ENCODE measurements around the gene TGDS. TPM values are rescaled to one million over a fixed set of nuclear protein-coding genes. Genes with fewer than 3 reads are reported as not detected.

TGDS gene
- total RNA-seq, 4 donors from 2014 or later, result 6.8 to 11.4 (median 10.4) TPM

GRCh38 chr13:94590744-94591143, 5.2 kb downstream of the TGDS start:
- Histone ChIP-seq H3K36me3 (peaks cover 0 to 37% of the 10 kb centered on the region in 2 donors), H3K4me3 (no peak overlapping the region), H3K4me1 (peaks cover 5 to 25% (median 14%) of the 10 kb centered on the region in 3 donors), H3K27ac (no peak overlapping the region), H3K9me3 (no peaks in the 10 kb centered on the region), H3K27me3 (no peaks in the 10 kb centered on the region)
- no peak for TF ChIP-seq POLR2A (IDR thresholded peaks at IDR 0.05)
- no peak for TF ChIP-seq POLR2AphosphoS5 (IDR thresholded peaks at IDR 0.05)
- TF ChIP-seq EP300 (IDR thresholded peaks at IDR 0.05), result no peak
- TF ChIP-seq CTCF (IDR thresholded peaks at IDR 0.05), result no peak
- 94% methylated on average over 3 of the region's 3 CpGs for WGBS, 2 donors (ENCODE audit: low coverage in 1 of 2)
- no peak for ATAC-seq

DNA sequence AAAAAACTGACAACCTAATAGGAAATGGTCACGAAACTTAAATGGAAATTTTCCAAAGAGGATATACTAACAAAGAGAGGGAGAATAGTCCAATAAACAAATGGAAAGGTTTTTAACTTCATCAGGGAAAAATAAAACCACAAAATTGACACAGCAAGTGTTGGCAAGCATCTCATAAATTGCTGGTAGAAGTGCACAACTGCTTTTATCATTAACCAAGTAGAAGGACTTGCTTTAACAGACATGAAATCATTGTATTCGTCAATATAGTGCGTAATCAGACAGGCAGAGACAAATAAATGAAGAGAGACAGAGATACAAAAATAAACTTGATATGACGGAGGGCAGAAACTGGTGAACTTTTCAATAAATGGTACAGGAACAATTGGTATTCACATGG, 7.4 kb downstream of the TGDS start:
- Histone ChIP-seq H3K4me3 (no peak overlapping the region), H3K27me3 (no peaks in the 10 kb centered on the region), H3K27ac (no peak overlapping the region), H3K36me3 (peaks cover 0 to 53% of the 10 kb centered on the region in 2 donors), H3K4me1 (peaks cover 0 to 6% (median 0%) of the 10 kb centered on the region in 3 donors), H3K9me3 (no peaks in the 10 kb centered on the region)
- no peak for ATAC-seq
- TF ChIP-seq CTCF (IDR thresholded peaks at IDR 0.05), result no peak
- no peak for TF ChIP-seq POLR2AphosphoS5 (IDR thresholded peaks at IDR 0.05)
- TF ChIP-seq POLR2A (IDR thresholded peaks at IDR 0.05), result no peak
- no peak for TF ChIP-seq EP300 (IDR thresholded peaks at IDR 0.05)
- WGBS, 2 donors (ENCODE audit: low coverage in 1 of 2), result 72 to 82% methylated on average over 4 of the region's 4 CpGs

- peaks cover 6 to 57% of the 10 kb centered on the region in 2 donors for H3K36me3 ChIP-seq
- WGBS, 2 donors (ENCODE audit: low coverage in 1 of 2), result 81 to 86% methylated on average over 7 of the region's 7 CpGs
Measured at GRCh38 chr13:94586371-94586770, 9.6 kb downstream of the TGDS start.

DNA sequence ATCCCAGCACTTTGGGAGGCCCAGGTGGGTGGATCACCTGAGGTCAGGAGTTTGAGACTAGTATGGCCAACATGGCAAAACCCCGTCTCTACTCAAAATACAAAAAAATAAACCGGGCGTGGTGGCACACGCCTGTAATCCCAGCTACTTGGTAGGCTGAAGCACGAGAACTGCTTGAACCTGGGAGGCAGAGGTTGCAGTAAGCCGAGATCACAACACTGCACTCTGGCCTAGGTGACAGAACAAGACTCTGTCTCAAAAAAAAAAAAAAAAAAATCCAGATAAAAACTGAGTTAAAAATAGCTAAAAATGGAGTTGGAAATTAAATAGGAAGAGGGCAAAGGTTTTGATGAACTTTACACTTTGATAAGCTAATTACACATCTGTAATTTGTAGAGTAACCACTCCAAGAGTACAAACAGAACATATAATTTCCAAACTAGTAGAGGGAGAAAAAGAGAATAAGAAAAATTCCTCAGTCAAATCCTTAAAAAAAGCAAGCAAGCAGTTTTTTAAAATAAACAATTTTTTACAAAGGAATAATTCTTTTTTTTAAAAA, 10.3 kb downstream of the TGDS start:
- WGBS, 2 donors (ENCODE audit: low coverage in 1 of 2), result 92 to 100% methylated on average over 4 to 6 of the region's 6 CpGs
- Histone ChIP-seq H3K4me1 (no peaks in the 10 kb centered on the region), H3K27me3 (no peaks in the 10 kb centered on the region), H3K36me3 (peaks cover 6 to 57% of the 10 kb centered on the region in 2 donors), H3K4me3 (no peak overlapping the region), H3K9me3 (no peaks in the 10 kb centered on the region), H3K27ac (no peak overlapping the region)
- no peak for ATAC-seq
- TF ChIP-seq CTCF (IDR thresholded peaks at IDR 0.05) (no peak), POLR2A (IDR thresholded peaks at IDR 0.05) (no peak), POLR2AphosphoS5 (IDR thresholded peaks at IDR 0.05) (no peak)

More at GRCh38 chr13:94586371-94586770, 9.6 kb downstream of the TGDS start:
- TF ChIP-seq CTCF (IDR thresholded peaks at IDR 0.05), result no peak
- TF ChIP-seq POLR2AphosphoS5 (IDR thresholded peaks at IDR 0.05), result no peak
- no peak for TF ChIP-seq POLR2A (IDR thresholded peaks at IDR 0.05)
- no peak for TF ChIP-seq EP300 (IDR thresholded peaks at IDR 0.05)
- no peak overlapping the region for H3K4me3 ChIP-seq
- no peaks in the 10 kb centered on the region for H3K9me3 ChIP-seq
- no peaks in the 10 kb centered on the region for H3K4me1 ChIP-seq
- no peak overlapping the region for H3K27ac ChIP-seq
- no peaks in the 10 kb centered on the region for H3K27me3 ChIP-seq
- ATAC-seq, result no peak

DNA sequence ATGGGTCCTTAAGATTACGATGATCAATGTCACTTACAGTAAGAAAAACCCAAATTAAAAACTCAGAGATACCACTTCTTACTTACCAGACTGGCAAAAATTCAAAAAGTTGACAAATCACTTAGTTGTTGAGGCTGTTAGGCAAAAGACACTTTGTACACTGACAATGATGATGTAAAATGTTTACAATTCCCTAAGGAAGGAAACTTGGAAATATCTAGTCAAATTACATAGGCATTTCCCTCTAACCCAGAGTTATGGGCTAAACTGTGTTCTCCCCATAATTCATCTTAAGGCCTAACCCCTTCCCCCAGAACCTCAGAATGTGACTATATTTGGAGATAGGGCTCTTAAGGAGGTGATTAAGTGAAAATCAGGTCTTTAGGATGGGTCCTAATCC, 12.0 kb downstream of the TGDS start:
- no peak for ATAC-seq
- peaks cover 14 to 63% of the 10 kb centered on the region in 2 donors for H3K36me3 ChIP-seq
- H3K27ac ChIP-seq, result no peak overlapping the region
- no peaks in the 10 kb centered on the region for H3K9me3 ChIP-seq
- TF ChIP-seq EP300 (IDR thresholded peaks at IDR 0.05) (no peak), CTCF (IDR thresholded peaks at IDR 0.05) (no peak), POLR2AphosphoS5 (IDR thresholded peaks at IDR 0.05) (no peak), POLR2A (IDR thresholded peaks at IDR 0.05) (no peak)
- H3K4me1 ChIP-seq, result no peaks in the 10 kb centered on the region
- WGBS, 2 donors (ENCODE audit: low coverage in 1 of 2), result 95 to 100% methylated on average over 1 of the region's 1 CpG
- H3K27me3 ChIP-seq, result no peaks in the 10 kb centered on the region
- no peak overlapping the region for H3K4me3 ChIP-seq
